C4-2B (cell line): ENCODE results near the gene COQ8A.
"Not testable (repeated sequence)": the region's sequence is repeated elsewhere in the genome, so short reads cannot be mapped to it uniquely, and the experiment has no call there.

ENCODE experiments used
- H3K27ac ChIP-seq: fragments of 450-650 bp; 2 replicates; pipeline ENCODE4 v1.5.1; 2017
- ZFX ChIP-seq: fragments of 450-650 bp; IDR thresholded peaks from 2 replicates; pipeline ENCODE4 v1.6.1; 2017
- TF ChIP-seq, protein P1 (sequence below): fragments of 450-650 bp; conservative IDR thresholded peaks from 2 replicates; pipeline ENCODE4 v1.5.1; 2017; ENCODE audit warnings: mild to moderate bottlenecking

The COQ8A gene

GRCh38 chr1:226921504-226921903 is 18.6 kb upstream of the COQ8A start:
- TF ChIP-seq ZFX = no peak
- TF ChIP-seq, protein P1, sequence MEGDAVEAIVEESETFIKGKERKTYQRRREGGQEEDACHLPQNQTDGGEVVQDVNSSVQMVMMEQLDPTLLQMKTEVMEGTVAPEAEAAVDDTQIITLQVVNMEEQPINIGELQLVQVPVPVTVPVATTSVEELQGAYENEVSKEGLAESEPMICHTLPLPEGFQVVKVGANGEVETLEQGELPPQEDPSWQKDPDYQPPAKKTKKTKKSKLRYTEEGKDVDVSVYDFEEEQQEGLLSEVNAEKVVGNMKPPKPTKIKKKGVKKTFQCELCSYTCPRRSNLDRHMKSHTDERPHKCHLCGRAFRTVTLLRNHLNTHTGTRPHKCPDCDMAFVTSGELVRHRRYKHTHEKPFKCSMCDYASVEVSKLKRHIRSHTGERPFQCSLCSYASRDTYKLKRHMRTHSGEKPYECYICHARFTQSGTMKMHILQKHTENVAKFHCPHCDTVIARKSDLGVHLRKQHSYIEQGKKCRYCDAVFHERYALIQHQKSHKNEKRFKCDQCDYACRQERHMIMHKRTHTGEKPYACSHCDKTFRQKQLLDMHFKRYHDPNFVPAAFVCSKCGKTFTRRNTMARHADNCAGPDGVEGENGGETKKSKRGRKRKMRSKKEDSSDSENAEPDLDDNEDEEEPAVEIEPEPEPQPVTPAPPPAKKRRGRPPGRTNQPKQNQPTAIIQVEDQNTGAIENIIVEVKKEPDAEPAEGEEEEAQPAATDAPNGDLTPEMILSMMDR = no peak
- no peak overlapping the region for H3K27ac ChIP-seq

- not testable (repeated sequence) for H3K27ac ChIP-seq
These were observed 10.6 kb upstream of the COQ8A start for GRCh38 chr1:226929260-226930111.

DNA sequence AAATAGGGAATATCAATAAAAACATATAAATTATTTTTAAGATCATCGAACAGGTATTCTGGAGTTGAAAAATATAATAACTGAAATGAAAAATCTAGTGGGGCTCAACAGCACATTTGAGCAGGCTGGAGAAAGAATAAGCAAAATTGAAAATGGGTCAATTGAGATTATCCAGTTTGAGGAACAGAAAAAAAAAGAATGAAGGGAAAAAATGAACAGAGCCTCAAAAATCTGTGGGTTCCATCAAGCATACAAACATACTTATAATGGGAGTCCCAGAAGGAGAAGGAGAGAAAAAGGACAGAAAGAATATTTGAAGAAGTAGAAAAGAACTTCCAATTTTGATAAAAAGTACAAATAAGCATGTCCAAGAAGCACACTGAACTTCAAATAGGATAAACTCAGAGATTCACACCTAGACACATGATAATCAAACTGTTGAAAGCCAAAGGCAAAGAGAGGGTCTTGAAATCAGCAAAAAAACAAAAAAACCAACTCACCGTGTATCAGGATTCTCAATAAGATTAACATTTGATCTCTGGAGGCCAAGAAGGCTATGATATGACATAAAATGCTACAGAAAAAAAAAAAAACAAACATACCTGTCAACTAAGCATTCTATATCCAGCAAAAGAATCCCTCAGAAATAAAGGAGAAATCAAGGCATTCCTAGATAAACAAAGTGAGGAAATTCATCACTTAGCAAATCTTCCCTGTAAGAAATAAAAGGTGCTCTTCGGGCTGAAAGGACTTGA is 5.4 kb upstream of the COQ8A start:
- TF ChIP-seq, protein P1 = no peak
- TF ChIP-seq ZFX = no peak
- no peak overlapping the region for H3K27ac ChIP-seq

- TF ChIP-seq, protein P1 = no peak
- TF ChIP-seq ZFX = no peak
- peak overlapping the region; percentile 98 for H3K27ac ChIP-seq
These were observed 2.0 kb upstream of the COQ8A start for GRCh38 chr1:226937940-226938725.

- TF ChIP-seq, protein P1 = no peak
- TF ChIP-seq ZFX = no peak
- H3K27ac ChIP-seq = peak overlapping the region; percentile 98
These were observed 1.1 kb upstream of the COQ8A start for GRCh38 chr1:226938903-226939437.

GRCh38 chr1:226939438-226940028 is 561 bp upstream of the COQ8A start:
- peak; percentile 92 for TF ChIP-seq ZFX
- TF ChIP-seq, protein P1 = no peak
- peak overlapping the region; percentile 98 for H3K27ac ChIP-seq

GRCh38 chr1:226940806-226941067 is 643 bp downstream of the COQ8A start:
- peak overlapping the region; percentile 98 for H3K27ac ChIP-seq
- no peak for TF ChIP-seq ZFX
- TF ChIP-seq, protein P1 = no peak
